GM23338 (cell line): ENCODE data around the gene RHEX.

Source experiments
- EZH2 ChIP-seq: fragments of 200-600 bp; sonication (generic); IDR thresholded peaks from one replicate; pipeline ENCODE4 v1.8.0; 2017; ENCODE audit warnings: antibody characterized with exemption, mild to moderate bottlenecking, low read depth; ENCODE audit not compliant: unreplicated experiment
- EZH2phosphoT487 ChIP-seq: fragments of 200-600 bp; sonication (generic); IDR thresholded peaks from one replicate; pipeline ENCODE4 v1.8.1; 2018; ENCODE audit warnings: antibody characterized with exemption; ENCODE audit not compliant: unreplicated experiment
- POLR2AphosphoS5 ChIP-seq: IDR thresholded peaks from 2 replicates; pipeline ENCODE4 v1.6.1; 2016; ENCODE audit warnings: antibody characterized with exemption, low read depth
- TF ChIP-seq, protein P1 (sequence below), 2 experiments: fragments of 200-600 bp in 1 of 2; sonication (generic) in 1 of 2; conservative IDR thresholded peaks; 2 replicates each; pipeline versions ENCODE4 v1.5.1 to v1.6.1; 2016 to 2017; ENCODE audit warnings: antibody characterized with exemption in 2 of 2, low read depth in 2 of 2, mild to moderate bottlenecking in 2 of 2, moderate library complexity in 1 of 2

DNA sequence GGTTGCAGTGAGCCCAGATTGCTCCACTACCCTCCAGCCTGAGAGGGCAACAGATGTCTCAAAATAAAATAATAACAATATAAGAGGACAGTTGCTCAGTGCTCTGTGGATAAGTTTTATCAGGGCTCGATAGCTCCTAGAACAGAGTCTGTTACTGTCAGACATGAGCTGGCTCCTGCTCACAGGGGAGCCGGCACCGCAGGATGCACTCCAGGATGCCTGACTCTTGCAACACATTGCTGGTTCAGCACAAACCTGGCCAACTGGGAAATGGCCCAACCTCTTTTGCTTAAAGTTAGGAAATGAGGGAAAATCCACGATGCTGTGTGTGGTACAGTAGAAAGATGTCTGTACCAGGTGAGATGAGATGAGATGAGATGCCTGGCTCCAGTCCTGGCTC lies 23.5 kb upstream of the RHEX start:
- TF ChIP-seq EZH2 (no peak), EZH2phosphoT487 (no peak), POLR2AphosphoS5 (no peak)
- TF ChIP-seq, protein P1, sequence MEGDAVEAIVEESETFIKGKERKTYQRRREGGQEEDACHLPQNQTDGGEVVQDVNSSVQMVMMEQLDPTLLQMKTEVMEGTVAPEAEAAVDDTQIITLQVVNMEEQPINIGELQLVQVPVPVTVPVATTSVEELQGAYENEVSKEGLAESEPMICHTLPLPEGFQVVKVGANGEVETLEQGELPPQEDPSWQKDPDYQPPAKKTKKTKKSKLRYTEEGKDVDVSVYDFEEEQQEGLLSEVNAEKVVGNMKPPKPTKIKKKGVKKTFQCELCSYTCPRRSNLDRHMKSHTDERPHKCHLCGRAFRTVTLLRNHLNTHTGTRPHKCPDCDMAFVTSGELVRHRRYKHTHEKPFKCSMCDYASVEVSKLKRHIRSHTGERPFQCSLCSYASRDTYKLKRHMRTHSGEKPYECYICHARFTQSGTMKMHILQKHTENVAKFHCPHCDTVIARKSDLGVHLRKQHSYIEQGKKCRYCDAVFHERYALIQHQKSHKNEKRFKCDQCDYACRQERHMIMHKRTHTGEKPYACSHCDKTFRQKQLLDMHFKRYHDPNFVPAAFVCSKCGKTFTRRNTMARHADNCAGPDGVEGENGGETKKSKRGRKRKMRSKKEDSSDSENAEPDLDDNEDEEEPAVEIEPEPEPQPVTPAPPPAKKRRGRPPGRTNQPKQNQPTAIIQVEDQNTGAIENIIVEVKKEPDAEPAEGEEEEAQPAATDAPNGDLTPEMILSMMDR (conservative IDR thresholded peaks at IDR 0.05; ENCODE audit: low read depth in 2 of 2) = no peak
